SKM-1 treated with dmso at 0.1 percent for 144 hours (cell line): ENCODE results near the gene PAM16.

ENCODE experiments used
- DNase-seq: peaks from one replicate; lab custom pipeline; 2025; ENCODE audit not compliant: unreplicated experiment; lab: John Stamatoyannopoulos, UW

PAM16 gene

DNA sequence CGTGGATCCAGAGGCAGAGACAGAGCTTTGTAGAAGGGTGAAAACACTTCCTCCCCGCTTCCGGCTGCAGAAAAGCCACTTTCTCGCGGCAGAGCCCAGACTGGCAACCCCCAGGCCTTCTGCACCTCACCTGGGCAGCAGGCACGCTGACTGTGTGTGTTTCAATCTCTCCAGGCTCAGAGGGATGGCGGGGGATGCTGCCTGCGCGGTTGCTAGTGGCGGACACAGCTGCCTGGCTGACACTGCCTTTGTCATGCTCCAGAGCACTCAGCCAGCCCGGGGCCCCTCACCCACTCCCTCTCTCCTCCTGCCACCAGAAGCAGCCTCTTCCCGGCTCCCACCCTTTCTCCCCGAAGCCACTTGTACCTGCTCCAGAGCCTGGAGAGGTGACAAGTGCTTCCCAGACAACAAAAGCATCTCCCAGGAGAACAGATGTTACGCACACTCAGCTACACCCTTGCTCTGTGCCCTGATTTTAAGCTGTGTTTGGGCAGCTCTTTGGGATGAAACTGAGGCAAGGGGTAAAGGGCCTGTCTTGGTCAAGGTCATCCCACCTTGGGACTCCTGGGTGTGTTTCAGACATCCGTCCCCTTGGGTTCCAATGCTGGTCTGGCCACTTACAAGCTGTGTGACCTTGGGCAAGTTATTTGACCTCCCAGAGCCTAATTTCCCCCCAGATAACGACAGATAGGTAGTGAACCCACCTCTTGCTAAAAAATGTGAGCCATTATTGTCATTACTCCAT lies 44.5 kb downstream of the PAM16 start:
- no peak for DNase-seq

DNA sequence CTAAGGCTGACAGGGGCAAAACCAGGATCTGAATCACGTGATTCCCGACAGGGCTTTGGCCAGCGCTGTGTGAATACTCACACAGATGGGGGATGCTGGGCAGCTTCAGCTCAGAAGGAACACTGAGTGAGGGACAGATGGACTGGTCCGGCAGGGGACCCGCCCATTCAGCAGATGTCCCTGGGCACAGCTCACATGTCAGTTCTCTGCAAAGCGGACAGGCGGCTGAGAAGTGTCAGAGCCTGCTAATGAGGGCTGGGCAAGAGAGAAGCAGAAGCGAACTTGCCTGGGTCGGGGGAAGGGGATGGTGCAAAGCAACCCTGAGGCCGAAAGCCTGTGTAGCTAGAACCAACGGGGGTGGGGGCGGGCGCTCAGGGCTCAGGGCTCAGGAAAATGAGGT lies 47.1 kb downstream of the PAM16 start:
- no peak for DNase-seq

DNA sequence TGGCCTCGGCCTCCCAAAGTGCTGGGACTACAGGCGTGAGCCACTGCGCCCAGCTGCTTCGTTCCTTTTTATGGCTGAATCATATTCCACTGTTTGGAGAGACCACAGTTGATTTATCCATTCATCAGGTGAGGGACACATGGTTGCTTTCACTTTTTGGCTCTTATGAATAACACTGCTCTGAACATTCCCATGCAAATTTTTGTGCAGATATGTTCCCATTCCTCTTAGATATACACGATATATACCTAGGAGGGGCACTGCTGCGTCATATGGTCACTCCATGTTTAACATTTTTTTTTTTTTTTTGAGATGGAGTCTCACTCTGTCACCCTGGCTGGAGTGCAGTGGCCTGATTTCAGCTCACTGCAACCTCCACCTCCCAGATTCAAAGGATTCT lies 49.2 kb downstream of the PAM16 start:
- DNase-seq: no peak

DNA sequence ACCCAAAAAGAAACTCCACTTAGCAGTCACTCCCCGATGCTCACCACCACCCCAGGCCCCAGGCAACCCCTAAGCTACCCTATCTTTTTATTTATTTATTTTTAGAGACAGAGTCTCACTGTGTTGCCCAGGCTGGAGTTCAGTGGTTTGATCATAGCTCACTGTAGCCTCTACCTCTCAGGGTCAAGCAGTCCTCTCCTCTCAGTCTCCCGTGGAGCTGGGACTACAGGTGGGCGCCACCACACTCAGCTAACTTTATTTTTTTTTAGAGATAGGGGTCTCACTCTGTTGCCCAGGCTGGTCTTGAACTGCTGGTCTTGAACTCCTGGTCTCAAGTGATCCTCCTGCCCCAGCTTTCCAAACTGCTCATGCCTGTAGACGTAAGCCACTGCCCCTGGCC lies 49.9 kb downstream of the PAM16 start:
- DNase-seq: no peak

DNA sequence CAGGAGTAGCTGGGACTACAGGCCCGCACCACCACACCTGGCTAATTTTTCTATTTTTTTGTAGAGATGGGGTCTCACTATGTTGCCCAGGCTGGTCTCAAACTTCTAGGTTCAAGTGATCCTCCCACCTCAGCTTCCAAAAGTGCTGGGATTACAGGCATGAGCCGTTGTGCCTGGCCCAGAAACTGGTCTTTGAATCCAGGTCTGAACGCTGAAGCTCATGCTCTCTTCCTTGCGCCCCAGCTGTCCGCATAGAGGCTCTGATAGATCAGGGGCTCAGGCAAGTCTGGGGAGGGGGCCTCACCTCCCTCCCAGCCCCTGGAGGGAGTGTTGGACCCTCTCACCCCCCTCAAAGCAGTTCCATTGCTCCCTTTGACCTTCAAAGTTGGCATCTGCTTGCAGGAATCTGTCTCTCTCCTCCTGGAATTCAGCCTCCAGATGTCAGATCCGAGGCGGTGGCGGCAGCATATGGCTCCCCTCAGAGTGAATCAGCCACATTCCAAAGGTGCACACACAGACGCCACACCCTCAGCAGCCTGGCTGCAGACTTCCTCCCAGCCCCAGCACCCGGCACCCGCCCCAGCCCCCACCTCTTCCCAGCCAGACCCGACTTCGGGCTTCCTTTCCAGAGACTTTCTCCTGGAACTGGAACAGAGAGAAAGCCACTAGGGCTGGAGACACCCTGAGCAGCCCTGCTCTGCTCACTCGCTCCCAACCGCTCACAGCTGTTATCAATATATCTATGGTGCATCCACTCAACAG lies 52.2 kb downstream of the PAM16 start:
- no peak for DNase-seq

DNA sequence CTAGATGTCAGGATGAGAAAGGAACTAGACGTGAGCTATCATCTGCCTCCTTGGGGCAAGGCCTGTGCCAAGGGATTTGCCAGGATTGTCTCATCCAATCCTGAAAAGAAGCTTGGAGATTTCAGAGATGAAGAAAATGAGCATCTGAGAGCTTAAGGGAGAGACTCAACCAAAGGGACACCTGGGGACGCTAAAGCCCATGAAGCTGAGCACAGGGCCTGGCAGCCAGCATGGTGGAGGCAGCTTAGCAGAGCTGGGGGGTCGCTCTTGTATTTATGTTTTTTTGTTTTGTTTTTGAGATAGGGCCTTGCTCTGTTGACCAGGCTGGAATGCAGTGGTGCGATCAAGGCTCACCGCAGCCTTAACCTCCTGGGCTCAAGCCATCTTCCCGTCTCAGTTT lies 53.6 kb downstream of the PAM16 start:
- no peak for DNase-seq

DNA sequence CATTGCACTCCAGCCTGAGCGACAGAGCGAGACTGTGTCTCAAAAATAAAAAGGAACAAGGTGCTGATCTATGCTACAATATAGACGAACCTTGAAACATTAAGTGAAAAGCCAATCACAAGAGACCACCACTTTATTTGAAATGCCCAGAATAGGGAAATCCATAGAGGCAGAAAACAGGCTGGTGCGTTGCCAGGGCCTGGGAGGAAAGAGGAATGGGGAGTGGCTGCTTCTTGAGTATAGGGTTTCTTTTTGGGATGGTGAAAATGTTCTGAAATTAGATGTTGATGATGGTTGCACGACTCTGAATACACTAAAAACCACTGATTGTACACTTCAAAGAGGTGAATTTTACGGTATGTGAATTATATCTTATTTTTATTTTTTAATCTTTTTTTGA lies 55.5 kb downstream of the PAM16 start:
- DNase-seq: no peak

DNA sequence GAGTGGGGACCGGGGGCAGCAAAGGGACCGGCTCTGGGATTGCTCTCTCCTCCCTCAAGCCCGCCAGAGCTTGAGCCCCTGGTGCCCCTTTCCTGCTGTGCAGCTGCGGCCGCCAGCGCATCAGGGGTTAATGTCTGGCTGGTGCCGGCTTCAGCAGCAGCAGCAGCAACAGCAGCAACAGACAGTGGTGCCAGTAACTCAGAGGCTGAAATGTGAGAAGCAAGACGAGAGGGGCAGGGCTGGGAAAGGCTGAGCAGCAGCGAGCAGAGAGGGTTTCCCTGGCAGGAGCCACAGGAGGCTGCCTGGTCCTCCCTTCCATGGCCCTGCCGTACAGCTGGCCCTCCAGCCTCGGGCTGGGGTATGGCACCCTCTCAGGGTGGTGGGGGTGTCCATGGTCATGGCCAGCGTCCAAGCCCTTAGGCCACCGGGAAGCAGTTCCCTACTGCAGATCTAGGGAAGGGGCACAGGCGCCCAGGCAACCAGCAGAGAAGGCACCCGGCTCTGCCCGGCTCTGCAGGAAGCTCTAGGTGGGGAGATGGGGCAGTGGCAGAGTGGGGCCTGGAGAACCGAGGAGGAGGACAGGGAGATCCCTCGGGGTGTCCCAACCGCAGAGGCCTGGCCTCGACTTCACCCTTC lies 57.2 kb downstream of the PAM16 start:
- DNase-seq: no peak

DNA sequence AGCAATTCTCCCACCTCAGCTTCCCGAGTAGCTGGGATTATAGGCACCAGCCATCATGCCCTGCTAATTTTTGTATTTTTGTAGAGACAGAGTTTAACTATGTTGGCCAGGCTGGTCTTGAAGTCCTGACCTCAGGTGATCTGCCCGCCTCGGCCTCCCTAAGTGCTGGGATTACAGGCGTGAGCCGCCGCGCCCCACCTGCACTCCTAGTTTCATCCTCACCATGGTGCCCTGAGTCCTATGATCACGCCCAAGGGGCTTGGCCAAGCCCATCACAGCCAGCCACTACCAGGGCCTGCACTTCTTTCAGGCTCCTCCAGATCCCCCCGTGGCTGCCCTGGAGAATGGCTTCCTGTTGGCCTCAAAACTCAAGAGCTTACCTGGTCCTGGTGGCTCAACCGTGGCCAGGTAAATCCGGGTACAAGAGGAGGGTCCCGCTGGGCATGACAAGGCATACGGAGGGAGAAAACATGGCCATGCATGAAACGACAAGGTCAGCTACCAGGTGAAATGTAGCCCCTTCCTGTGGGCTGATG lies 57.9 kb downstream of the PAM16 start:
- no peak for DNase-seq

DNA sequence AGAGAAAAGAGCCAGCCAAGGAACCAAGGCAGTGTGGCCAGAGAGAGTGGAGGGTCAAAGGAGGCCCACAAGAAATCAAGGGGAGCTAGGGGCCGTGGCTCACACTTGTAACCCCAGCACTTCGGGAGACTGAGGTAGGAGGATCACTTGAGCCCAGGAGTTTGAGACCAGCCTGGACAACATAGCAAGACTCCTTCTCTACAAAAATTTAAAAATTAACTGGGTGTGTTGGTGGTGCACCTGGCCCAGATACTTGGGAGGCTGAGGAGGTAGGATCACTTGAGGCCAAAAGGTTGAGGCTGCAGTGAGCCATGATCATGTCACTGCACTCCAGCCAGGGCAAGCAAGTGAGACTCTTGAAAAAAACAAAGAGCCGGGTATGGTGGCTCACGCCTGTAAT lies 59.4 kb downstream of the PAM16 start:
- DNase-seq: no peak
